GM18526 (cell line): ENCODE results near the gene KLRG1.

Experiments used
- POLR2A ChIP-seq: IDR thresholded peaks from 3 replicates; pipeline ENCODE4 v1.6.1; 2011; ENCODE audit not compliant: insufficient read length; ENCODE audit errors: extremely low read depth

Gene KLRG1

GRCh38 chr12:8989413-8989812 is at the start of gene KLRG1:
KLRG1 (plus strand) TSS chr12:8989546; CDS start chr12:8989636, 90 bp downstream.
- no peak for TF ChIP-seq POLR2A

- TF ChIP-seq POLR2A: no peak
Observed at GRCh38 chr12:8941691-8942478, 47.5 kb upstream of the KLRG1 start.

GRCh38 chr12:8943565-8944186 is 45.7 kb upstream of the KLRG1 start:
- no peak for TF ChIP-seq POLR2A

GRCh38 chr12:8946733-8947132 is 42.6 kb upstream of the KLRG1 start:
- TF ChIP-seq POLR2A: no peak

GRCh38 chr12:8947737-8948136 is 41.6 kb upstream of the KLRG1 start:
- no peak for TF ChIP-seq POLR2A

GRCh38 chr12:8948701-8949341 is 40.5 kb upstream of the KLRG1 start:
- no peak for TF ChIP-seq POLR2A

GRCh38 chr12:8949342-8950220 is 39.8 kb upstream of the KLRG1 start, which contains the start of gene M6PR:
M6PR (minus strand) TSS chr12:8949645; CDS start chr12:8946404, 3,241 bp downstream.
- peak; percentile 91 for TF ChIP-seq POLR2A

- no peak for TF ChIP-seq POLR2A
Observed at GRCh38 chr12:8950221-8950527, 39.2 kb upstream of the KLRG1 start.

- TF ChIP-seq POLR2A: no peak
Observed at GRCh38 chr12:8950702-8951478, 38.5 kb upstream of the KLRG1 start.

- no peak for TF ChIP-seq POLR2A
Observed at GRCh38 chr12:8951744-8952143, 37.6 kb upstream of the KLRG1 start.

GRCh38 chr12:8953773-8954402 is 35.5 kb upstream of the KLRG1 start:
- TF ChIP-seq POLR2A: no peak

GRCh38 chr12:8956073-8956472 is 33.3 kb upstream of the KLRG1 start:
- no peak for TF ChIP-seq POLR2A

GRCh38 chr12:8956772-8957171 is 32.6 kb upstream of the KLRG1 start:
- TF ChIP-seq POLR2A: no peak

- TF ChIP-seq POLR2A: no peak
Observed at GRCh38 chr12:8957561-8957960, 31.8 kb upstream of the KLRG1 start.
